Spleen (tissue), 11 donors: ENCODE data around the gene CITED2. TPM values are rescaled to one million over a fixed set of nuclear protein-coding genes. Genes with fewer than 3 reads are reported as not detected.

Source experiments
- DNase-seq: peaks from one replicate; pipeline ENCODE4 v3.0.0-alpha.2; 2020
- H3K27ac ChIP-seq, 8 donors: fragments of 200-600 bp; sonication (generic) in 7 of 8; 1 replicate in 4 of 8; 2 replicates in 4 of 8; pipeline versions ENCODE4 v1.5.0 to v1.8.0; 2016 to 2021; ENCODE audit warnings: inconsistent platforms in 4 of 8, mild to moderate bottlenecking in 4 of 8, moderate library complexity in 1 of 8
- H3K27me3 ChIP-seq, 7 donors: fragments of 200-600 bp; sonication (generic) in 6 of 7; replicated peaks in 1 of 7; 1 replicate in 4 of 7; 2 replicates in 3 of 7; pipeline versions ENCODE4 v1.5.0 to v1.8.0; 2016 to 2021; ENCODE audit warnings: inconsistent platforms in 3 of 7, mild to moderate bottlenecking in 1 of 7
- H3K36me3 ChIP-seq, 6 donors: fragments of 200-600 bp; sonication (generic) in 5 of 6; 1 replicate in 4 of 6; 2 replicates in 2 of 6; pipeline versions ENCODE4 v1.5.0 to v1.8.0; 2016 to 2021; ENCODE audit warnings: inconsistent platforms in 2 of 6
- H3K4me1 ChIP-seq, 6 donors: fragments of 200-600 bp; sonication (generic) in 5 of 6; 1 replicate in 3 of 6; 2 replicates in 3 of 6; pipeline versions ENCODE4 v1.5.0 to v1.8.0; 2016 to 2021; ENCODE audit warnings: inconsistent platforms in 3 of 6
- H3K4me3 ChIP-seq, 8 donors: fragments of 200-600 bp; sonication (generic) in 7 of 8; 1 replicate in 4 of 8; 2 replicates in 4 of 8; pipeline versions ENCODE4 v1.5.0 to v1.8.0; 2016 to 2021; ENCODE audit warnings: inconsistent platforms in 4 of 8, mild to moderate bottlenecking in 4 of 8, moderate library complexity in 2 of 8
- H3K9me3 ChIP-seq, 8 donors: fragments of 200-600 bp; sonication (generic) in 7 of 8; 1 replicate in 4 of 8; 2 replicates in 4 of 8; pipeline versions ENCODE4 v1.5.0 to v1.8.0; 2016 to 2021; ENCODE audit warnings: inconsistent platforms in 4 of 8
- POLR2A ChIP-seq, 3 donors: fragments of 450-650 bp; IDR thresholded peaks; one replicate each; pipeline ENCODE4 v1.5.1; 2017; ENCODE audit warnings: antibody characterized with exemption in 3 of 3, mild to moderate bottlenecking in 1 of 3
- POLR2AphosphoS5 ChIP-seq, 3 donors: sonication (generic); formaldehyde crosslinking; IDR thresholded peaks; one replicate each; pipeline ENCODE4 v1.5.1; 2017; ENCODE audit warnings: antibody characterized with exemption in 3 of 3
- WGBS, 5 donors: extraction: QIAGEN DNeasy Blood & Tissue Kit in 3 of 5; methylation state at CpG; one replicate each; pipeline versions ENCODE4 v1.1.5 to v1.1.7; 2013 to 2018; 5-methylcytosine and 5-hydroxymethylcytosine counted together
- intact Hi-C: fragments of 100-400 bp; cut with DNase I; formaldehyde crosslinking; loops from one replicate; pipeline ENCODE4 v1.15.0; 2023; ENCODE audit warnings: low total_unique reads
- polyA plus RNA-seq, 3 donors: library from polyadenylated mRNA; stranded (reverse); fragments of 200-250 nt; gene quantifications; one replicate each; pipeline ENCODE4 v1.2.1, GENCODE V29; 2013
- total RNA-seq, 7 donors: library from RNA; depleted of rRNA in 3 of 7; stranded (reverse); fragments of >200 nt in 3 of 7; fragmentation: NEBNext Ultra II Directional in 4 of 7; extraction: Animal tissue kit (Norgen Biotek cat#: 25700) in 4 of 7; gene quantifications; one replicate each; pipeline versions ENCODE4 v1.1.0 to v1.2.1, GENCODE V29; 2016 to 2021
- TF ChIP-seq, protein P1 (sequence below), 11 experiments: fragments of 200-600 bp in 7 of 11; fragments of 450-650 bp in 4 of 11; sonication (generic) in 4 of 11; IDR thresholded peaks in 8 of 11; conservative IDR thresholded peaks in 3 of 11; 1 replicate in 7 of 11; 2 replicates in 4 of 11; pipeline versions ENCODE4 v1.4.0 to v1.8.0; 2016 to 2021; ENCODE audit warnings: antibody characterized with exemption in 11 of 11, inconsistent platforms in 4 of 11, mild to moderate bottlenecking in 1 of 11
- donor health status: healthy with polysubstance abuse.
- donor health status: DM: no; HTN: no; CAD: no; lungs with moderate emphysema.
- donor health status: DM: no; HTN: no; CAD: no.
- donor health status: Bipolar disorder and iron deficiency.
- donor health status: healthy.
- donor health status: DM: no; HTN: no; CAD: no.
- donor health status: DM: yes; HTN: yes; CAD: no.

CITED2 gene
- total and polyA plus RNA-seq, 10 donors = 12.9 to 213 (median 145) TPM

- 27 to 61% (median 36%) methylated on average over 5 of the region's 5 CpGs for WGBS, 5 donors
- Histone ChIP-seq H3K9me3 (no peaks in the 10 kb centered on the region), H3K4me1 (peaks cover 22 to 52% (median 46%) of the 10 kb centered on the region in 6 donors), H3K4me3 (peak overlapping the region in 5 of 8 donors; percentile 79 to 95 (median 89)), H3K27me3 (no peaks in the 10 kb centered on the region), H3K27ac (peak overlapping the region; percentile 29 to 99 (median 98)), H3K36me3 (peaks cover 0 to 25% (median 0%) of the 10 kb centered on the region in 6 donors)
- no peak for TF ChIP-seq POLR2A (IDR thresholded peaks at IDR 0.05)
- peak in 1 of 3 donors; percentile 59 for TF ChIP-seq POLR2AphosphoS5 (IDR thresholded peaks at IDR 0.05)
- TF ChIP-seq, protein P1, sequence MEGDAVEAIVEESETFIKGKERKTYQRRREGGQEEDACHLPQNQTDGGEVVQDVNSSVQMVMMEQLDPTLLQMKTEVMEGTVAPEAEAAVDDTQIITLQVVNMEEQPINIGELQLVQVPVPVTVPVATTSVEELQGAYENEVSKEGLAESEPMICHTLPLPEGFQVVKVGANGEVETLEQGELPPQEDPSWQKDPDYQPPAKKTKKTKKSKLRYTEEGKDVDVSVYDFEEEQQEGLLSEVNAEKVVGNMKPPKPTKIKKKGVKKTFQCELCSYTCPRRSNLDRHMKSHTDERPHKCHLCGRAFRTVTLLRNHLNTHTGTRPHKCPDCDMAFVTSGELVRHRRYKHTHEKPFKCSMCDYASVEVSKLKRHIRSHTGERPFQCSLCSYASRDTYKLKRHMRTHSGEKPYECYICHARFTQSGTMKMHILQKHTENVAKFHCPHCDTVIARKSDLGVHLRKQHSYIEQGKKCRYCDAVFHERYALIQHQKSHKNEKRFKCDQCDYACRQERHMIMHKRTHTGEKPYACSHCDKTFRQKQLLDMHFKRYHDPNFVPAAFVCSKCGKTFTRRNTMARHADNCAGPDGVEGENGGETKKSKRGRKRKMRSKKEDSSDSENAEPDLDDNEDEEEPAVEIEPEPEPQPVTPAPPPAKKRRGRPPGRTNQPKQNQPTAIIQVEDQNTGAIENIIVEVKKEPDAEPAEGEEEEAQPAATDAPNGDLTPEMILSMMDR (IDR thresholded peaks at IDR 0.05 in 8 of 11, conservative IDR thresholded peaks at IDR 0.05 in 3 of 11) = no peak
- intact Hi-C loops = loop anchor here (5.0 kb wide), 1 partner anchor 1072 kb away; no protein-coding TSS in a partner anchor
- no peak for DNase-seq
Measured at GRCh38 chr6:139370283-139370998, 4.0 kb downstream of the CITED2 start.

GRCh38 chr6:139369568-139370282, 4.7 kb downstream of the CITED2 start:
- peak overlapping the region in 4 of 8 donors; percentile 89 to 95 (median 90) for H3K4me3 ChIP-seq
- no peak for TF ChIP-seq POLR2AphosphoS5 (IDR thresholded peaks at IDR 0.05)
- TF ChIP-seq, protein P1 (IDR thresholded peaks at IDR 0.05 in 8 of 11, conservative IDR thresholded peaks at IDR 0.05 in 3 of 11) = peak; percentile 32 to 78 (median 74)
- no peak for TF ChIP-seq POLR2A (IDR thresholded peaks at IDR 0.05)
- peaks cover 22 to 58% (median 46%) of the 10 kb centered on the region in 6 donors for H3K4me1 ChIP-seq
- H3K36me3 ChIP-seq = peaks cover 0 to 25% (median 0%) of the 10 kb centered on the region in 6 donors
- no peak for DNase-seq
- WGBS, 5 donors = 9 to 14% (median 13%) methylated on average over 9 of the region's 9 CpGs
- intact Hi-C loops = loop anchor here (5.0 kb wide), 1 partner anchor 1073 kb away; no protein-coding TSS in a partner anchor
- no peaks in the 10 kb centered on the region for H3K27me3 ChIP-seq
- H3K27ac ChIP-seq = peak overlapping the region; percentile 29 to 99 (median 98)
- H3K9me3 ChIP-seq = no peaks in the 10 kb centered on the region

DNA sequence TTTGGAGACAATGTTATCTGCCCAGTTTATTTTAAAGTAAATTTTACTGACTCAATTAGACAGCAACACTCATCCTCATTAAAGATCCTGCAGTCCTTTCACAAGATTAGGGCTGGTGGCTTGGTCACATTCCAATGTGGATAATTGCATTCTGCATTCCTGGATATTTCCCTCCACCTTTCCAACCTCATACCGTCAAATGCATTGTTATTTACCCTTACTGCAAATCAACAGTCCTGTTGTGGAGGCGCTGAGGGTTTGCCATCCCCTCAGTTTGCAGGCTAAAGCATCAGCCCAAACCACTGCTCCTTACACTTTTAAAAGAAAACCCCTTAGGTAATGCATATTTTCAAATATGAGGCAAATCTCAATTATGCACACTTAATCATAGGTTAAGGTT, 5.4 kb downstream of the CITED2 start:
- Histone ChIP-seq H3K27me3 (no peaks in the 10 kb centered on the region), H3K36me3 (peaks cover 0 to 25% (median 0%) of the 10 kb centered on the region in 6 donors), H3K9me3 (no peaks in the 10 kb centered on the region), H3K27ac (peak overlapping the region in 5 of 8 donors; percentile 95 to 99 (median 98)), H3K4me3 (peak overlapping the region in 1 of 8 donors; percentile 91), H3K4me1 (peaks cover 25 to 64% (median 50%) of the 10 kb centered on the region in 6 donors)
- intact Hi-C loops = no loop called here
- WGBS, 5 donors = 74 to 82% (median 80%) methylated on average over 2 of the region's 2 CpGs
- no peak for DNase-seq
- TF ChIP-seq, protein P1 (IDR thresholded peaks at IDR 0.05 in 8 of 11, conservative IDR thresholded peaks at IDR 0.05 in 3 of 11) = no peak
- TF ChIP-seq POLR2AphosphoS5 (IDR thresholded peaks at IDR 0.05) (no peak), POLR2A (IDR thresholded peaks at IDR 0.05) (no peak)
